ENCODE results near the gene KRTAP4-6. TPM values are rescaled to one million over a fixed set of nuclear protein-coding genes. Genes with fewer than 3 reads are reported as not detected.
"Not testable (repeated sequence)": the region's sequence is repeated elsewhere in the genome, so short reads cannot be mapped to it uniquely, and the experiment has no call there.

The KRTAP4-6 gene
- total RNA-seq, 4 donors from 2014 or later = not detected

DNA sequence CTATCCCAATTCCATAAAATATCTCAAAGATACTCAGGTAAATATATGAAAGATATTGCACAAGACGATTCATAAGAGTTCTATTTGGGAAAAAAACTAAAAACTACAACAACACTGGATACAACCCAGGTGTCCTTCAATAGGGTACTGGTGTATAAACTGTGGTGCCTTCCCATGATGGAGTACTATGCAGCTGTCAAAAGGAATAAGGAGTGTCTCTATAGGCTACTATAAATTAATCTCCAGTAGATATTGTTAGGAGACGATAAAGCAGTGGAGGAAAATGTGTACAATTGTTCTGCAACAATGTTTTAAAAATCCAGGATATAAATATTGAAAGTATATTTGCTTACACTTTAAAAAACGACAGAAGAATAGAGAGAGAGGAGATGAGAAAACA, 13.9 kb downstream of the KRTAP4-6 start:
- intact Hi-C loops (cut with DNase I; ENCODE audit: low total_unique reads) = no loop called here
- Histone ChIP-seq H3K36me3 (no peaks in the 10 kb centered on the region), H3K27ac (no peak overlapping the region), H3K4me3 (no peak overlapping the region), H3K4me1 (no peaks in the 10 kb centered on the region), H3K9me3 (no peaks in the 10 kb centered on the region), H3K27me3 (peaks cover 0 to 4% (median 0%) of the 10 kb centered on the region in 3 donors)
- DNase-seq (no peak), ATAC-seq (no peak)
- TF ChIP-seq, protein P1, sequence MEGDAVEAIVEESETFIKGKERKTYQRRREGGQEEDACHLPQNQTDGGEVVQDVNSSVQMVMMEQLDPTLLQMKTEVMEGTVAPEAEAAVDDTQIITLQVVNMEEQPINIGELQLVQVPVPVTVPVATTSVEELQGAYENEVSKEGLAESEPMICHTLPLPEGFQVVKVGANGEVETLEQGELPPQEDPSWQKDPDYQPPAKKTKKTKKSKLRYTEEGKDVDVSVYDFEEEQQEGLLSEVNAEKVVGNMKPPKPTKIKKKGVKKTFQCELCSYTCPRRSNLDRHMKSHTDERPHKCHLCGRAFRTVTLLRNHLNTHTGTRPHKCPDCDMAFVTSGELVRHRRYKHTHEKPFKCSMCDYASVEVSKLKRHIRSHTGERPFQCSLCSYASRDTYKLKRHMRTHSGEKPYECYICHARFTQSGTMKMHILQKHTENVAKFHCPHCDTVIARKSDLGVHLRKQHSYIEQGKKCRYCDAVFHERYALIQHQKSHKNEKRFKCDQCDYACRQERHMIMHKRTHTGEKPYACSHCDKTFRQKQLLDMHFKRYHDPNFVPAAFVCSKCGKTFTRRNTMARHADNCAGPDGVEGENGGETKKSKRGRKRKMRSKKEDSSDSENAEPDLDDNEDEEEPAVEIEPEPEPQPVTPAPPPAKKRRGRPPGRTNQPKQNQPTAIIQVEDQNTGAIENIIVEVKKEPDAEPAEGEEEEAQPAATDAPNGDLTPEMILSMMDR (IDR thresholded peaks at IDR 0.05 in 4 of 5, conservative IDR thresholded peaks at IDR 0.05 in 1 of 5) = no peak
- TF ChIP-seq POLR2A (IDR thresholded peaks at IDR 0.05) = no peak
- in situ Hi-C loops (cut with MboI; ENCODE audit: low sequenced_read_pairs in 4 of 4) = no loop called here

DNA sequence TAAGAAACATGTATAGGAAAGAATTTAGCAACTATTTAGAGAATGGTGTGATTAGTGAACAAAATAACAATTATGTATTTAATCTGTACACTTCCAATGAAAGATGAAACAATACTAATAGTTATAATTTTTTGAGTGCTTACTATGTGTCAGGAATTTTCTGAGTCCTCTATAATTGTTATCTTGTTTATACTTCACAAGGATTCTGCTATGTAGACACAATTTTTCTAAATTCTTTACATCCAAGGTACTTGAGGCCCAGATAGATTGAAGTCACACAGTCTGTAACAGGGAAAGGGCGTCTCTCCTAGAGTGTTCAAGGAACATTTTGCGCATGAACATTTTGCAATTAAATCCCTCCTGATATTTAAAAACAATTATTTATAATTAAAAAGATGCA, 15.3 kb downstream of the KRTAP4-6 start:
- in situ Hi-C loops (cut with MboI; ENCODE audit: low sequenced_read_pairs in 4 of 4) = no loop called here
- ATAC-seq = no peak
- intact Hi-C loops (cut with DNase I; ENCODE audit: low total_unique reads) = no loop called here

DNA sequence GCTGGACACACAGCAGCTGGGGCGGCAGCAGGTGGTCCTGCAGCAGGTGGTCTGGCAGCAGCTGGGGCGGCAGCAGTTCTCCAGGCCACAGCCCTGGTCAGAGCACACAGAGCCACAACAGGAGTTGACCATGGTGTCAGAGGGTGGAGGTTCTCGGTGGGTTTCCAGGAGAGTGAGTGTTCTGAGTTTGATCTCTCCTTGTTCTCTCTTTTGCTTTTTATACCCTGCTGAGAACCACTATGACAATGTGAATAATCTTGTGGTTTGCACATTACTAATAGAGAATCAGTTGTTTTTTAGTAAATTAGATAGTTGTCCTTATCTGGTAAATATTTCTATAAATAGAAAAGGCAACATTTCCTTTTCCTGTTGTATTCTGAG, 16.4 kb downstream of the KRTAP4-6 start, which contains the start of gene KRTAP4-12:
Gene KRTAP4-12 (minus strand): TSS at position 192 of the 381 bp plus-strand sequence. CDS start 60 bp downstream, at position 132.
- H3K4me3 ChIP-seq; intact Hi-C loops (cut with DNase I; ENCODE audit: low total_unique reads); H3K4me1 ChIP-seq; DNase-seq; in situ Hi-C loops (cut with MboI; ENCODE audit: low sequenced_read_pairs in 4 of 4); H3K36me3 ChIP-seq; H3K9me3 ChIP-seq; H3K27ac ChIP-seq; ATAC-seq; H3K27me3 ChIP-seq: not testable (repeated sequence)

More for the DNA sequence above, 15.3 kb downstream of the KRTAP4-6 start:
- Histone ChIP-seq H3K9me3 (no peaks in the 10 kb centered on the region), H3K27me3 (peaks cover 0 to 4% (median 0%) of the 10 kb centered on the region in 3 donors), H3K4me3 (no peak overlapping the region), H3K4me1 (no peaks in the 10 kb centered on the region), H3K27ac (no peak overlapping the region), H3K36me3 (no peaks in the 10 kb centered on the region)
- TF ChIP-seq, protein P1 (IDR thresholded peaks at IDR 0.05 in 4 of 5, conservative IDR thresholded peaks at IDR 0.05 in 1 of 5) = no peak
- no peak for TF ChIP-seq POLR2A (IDR thresholded peaks at IDR 0.05)
- DNase-seq = no peak

DNA sequence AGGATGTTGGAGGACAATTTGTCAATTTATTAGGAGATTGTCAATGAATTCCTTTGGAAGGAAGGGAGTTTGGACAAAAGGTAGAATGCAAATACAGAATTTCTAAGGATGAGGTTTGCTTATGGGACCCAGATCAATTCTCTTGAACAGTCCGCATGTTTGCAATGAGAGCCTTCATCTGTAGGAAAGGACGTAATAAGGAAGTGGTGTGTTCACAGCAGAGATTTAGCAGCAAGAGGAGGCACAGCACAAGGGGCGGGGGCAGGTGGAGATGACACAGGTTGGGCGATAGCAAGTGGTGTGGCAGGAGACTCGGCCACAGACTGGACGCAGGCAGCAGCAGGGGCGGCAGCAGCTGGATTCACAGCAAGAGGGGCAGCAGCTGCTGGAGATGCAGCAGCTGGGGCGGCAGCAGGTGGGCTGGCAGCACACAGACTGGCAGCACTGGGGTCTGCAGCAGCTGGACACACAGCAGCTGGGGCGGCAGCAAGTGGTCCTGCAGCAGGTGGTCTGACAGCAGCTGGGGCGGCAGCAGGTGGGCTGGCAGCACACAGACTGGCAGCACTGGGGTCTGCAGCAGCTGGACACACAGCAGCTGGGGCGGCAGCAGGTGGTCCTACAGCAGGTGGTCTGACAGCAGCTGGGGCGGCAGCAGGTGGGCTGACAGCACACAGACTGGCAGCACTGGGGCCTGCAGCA, 16.9 kb downstream of the KRTAP4-6 start:
- H3K27me3 ChIP-seq; H3K27ac ChIP-seq; H3K4me1 ChIP-seq; H3K4me3 ChIP-seq; ATAC-seq; intact Hi-C loops (cut with DNase I; ENCODE audit: low total_unique reads); in situ Hi-C loops (cut with MboI; ENCODE audit: low sequenced_read_pairs in 4 of 4); H3K9me3 ChIP-seq; H3K36me3 ChIP-seq; DNase-seq: not testable (repeated sequence)

DNA sequence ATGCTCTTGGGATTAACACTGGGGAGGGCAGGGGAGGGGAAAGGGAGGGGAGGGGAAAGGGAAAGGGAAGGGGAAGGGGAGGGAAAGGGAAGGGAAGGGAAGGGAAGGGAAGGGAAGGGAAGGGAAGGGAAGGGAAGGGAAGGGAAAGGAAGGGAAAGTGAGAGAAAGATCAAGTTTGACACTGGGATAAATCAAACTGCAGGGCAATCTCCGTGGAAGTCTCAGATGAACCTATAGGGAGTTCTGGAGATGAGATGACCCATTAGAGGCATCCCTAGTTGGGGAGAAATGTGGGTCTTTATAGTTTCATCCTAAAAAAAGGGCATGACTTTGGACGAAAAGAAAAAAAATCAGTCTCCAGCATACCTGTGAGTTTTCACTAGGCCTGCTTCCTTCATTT, 18.6 kb downstream of the KRTAP4-6 start:
- Histone ChIP-seq H3K36me3 (no peaks in the 10 kb centered on the region), H3K9me3 (no peaks in the 10 kb centered on the region), H3K27ac (no peak overlapping the region), H3K27me3 (peaks cover 0 to 7% (median 0%) of the 10 kb centered on the region in 3 donors), H3K4me1 (no peaks in the 10 kb centered on the region), H3K4me3 (no peak overlapping the region)
- no peak for DNase-seq
- no peak for TF ChIP-seq POLR2A (IDR thresholded peaks at IDR 0.05)
- TF ChIP-seq, protein P1 (IDR thresholded peaks at IDR 0.05 in 4 of 5, conservative IDR thresholded peaks at IDR 0.05 in 1 of 5) = no peak
- in situ Hi-C loops (cut with MboI; ENCODE audit: low sequenced_read_pairs in 4 of 4) = no loop called here
- ATAC-seq = no peak
- intact Hi-C loops (cut with DNase I; ENCODE audit: low total_unique reads) = no loop called here

DNA sequence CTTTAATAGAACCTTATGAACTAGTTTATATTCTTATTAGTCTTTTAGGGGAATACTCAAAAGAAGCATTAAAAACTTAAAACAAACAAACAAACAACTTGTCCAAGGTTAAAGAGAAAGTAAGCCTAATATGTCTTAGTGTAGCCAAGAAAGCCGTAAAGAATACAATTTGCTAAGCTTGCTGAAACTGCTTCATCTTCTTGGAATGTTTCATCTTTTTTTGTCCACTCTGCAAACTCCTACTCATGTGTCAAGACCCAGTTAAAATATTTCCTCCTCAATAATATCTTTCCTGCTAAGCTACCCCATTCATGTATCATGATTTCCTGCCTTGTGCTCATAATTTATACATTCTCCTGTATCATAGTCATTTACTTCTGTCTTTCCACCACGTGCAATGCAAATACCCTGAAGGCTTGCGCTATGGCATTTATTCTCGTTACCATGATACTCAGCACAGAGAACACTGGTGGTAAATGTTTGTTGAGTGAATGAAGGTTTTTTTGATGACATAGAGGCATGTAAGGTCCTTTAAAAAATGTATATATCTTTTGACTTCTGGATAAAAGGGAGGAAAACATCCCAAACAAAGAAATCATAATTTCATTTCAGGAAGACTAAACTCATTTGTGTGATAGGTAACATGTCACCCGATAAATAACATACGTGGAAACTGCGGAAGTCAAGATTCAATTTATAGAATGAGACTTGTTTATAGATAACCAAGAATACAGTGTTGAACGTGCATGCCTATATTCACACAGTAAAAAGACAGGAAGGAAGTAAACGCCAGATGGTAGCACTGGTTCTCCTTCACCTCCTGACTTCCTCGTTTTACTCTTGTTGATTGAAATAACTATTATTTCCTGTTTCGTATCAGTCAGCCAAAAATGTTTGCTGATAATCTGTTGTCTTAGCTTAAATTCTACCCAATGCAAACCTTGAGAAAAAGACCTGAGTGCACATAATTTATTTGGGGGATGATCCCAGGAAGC, 20.4 kb downstream of the KRTAP4-6 start:
- DNase-seq; H3K27ac ChIP-seq; H3K36me3 ChIP-seq; in situ Hi-C loops (cut with MboI; ENCODE audit: low sequenced_read_pairs in 4 of 4); intact Hi-C loops (cut with DNase I; ENCODE audit: low total_unique reads); ATAC-seq; H3K4me3 ChIP-seq; H3K4me1 ChIP-seq; H3K9me3 ChIP-seq; H3K27me3 ChIP-seq: not testable (repeated sequence)
